Loucy (cell line): Measurements from ENCODE around the gene MCTP2.

Experiments used
- CTCF ChIP-seq: fragments of 200-600 bp; sonication (generic); conservative IDR thresholded peaks from 2 replicates; pipeline ENCODE4 v1.5.1; 2014; ENCODE audit warnings: mild to moderate bottlenecking, antibody characterized with exemption, low read length
- EZH2phosphoT487 ChIP-seq: fragments of 200-600 bp; IDR thresholded peaks from 2 replicates; pipeline ENCODE4 v1.6.1; 2018; ENCODE audit warnings: antibody characterized with exemption, mild to moderate bottlenecking, moderate library complexity, borderline replicate concordance

GRCh38 chr15:94203306-94203705 lies 28.1 kb upstream of the MCTP2 start:
- TF ChIP-seq CTCF (no peak), EZH2phosphoT487 (no peak)
